ENCODE results near the gene COL18A1. TPM values are rescaled to one million over a fixed set of nuclear protein-coding genes. Genes with fewer than 3 reads are reported as not detected.

Gene COL18A1
- polyA plus RNA-seq, 6 donors from 2014 or later = 0.13 to 0.49 (median 0.21) TPM

DNA sequence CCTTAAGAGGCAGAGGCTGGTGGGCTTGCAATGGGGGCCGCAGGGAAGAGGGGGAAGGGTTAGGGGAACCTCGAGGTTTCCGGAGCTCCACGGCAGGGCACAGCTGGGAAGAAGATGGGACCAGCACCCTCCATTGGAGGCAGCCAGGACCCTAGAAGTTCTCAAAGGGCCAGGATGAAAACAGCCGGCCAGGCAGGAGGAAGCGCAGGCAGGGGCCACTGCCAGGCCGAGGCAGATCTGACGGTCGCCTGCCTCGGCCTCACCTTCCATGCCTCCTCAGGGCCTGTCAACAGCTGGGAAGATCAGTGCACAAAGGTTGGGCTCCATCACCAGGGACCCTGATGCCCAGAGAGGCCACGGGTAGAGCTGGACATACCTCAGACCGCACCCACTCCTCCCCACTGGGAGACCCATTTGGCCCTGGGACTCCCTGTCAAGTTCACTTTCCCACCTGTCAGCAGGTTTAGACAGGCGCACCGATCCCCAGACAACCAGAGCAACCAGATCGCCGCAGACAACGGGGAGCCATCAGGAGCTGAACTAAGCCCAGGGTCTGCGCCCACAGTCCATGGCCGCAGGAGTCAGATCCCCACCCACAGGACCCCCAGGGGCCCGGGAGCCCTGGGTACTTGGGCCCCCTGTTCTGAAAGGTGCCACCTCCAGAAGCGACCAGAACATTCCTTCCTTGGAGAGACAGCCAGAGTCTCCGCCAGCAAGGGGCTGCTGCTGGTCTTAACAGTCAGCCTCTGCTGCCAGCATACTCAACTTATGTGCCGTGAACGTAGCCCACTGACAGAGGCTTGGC lies 135.0 kb downstream of the COL18A1 start:
- no peaks in the 10 kb centered on the region for H3K27me3 Mint-ChIP-seq
- ATAC-seq (ENCODE audit: low read depth in 2 of 2) = no peak
- H3K27ac Mint-ChIP-seq = peak overlapping the region in 1 of 6 donors; percentile 80
- H3K9me3 Mint-ChIP-seq = no peaks in the 10 kb centered on the region
- H3K4me3 Mint-ChIP-seq = peak overlapping the region; percentile 5 to 86 (median 80)
- H3K36me3 Mint-ChIP-seq = no peaks in the 10 kb centered on the region
- H3K4me1 Mint-ChIP-seq = peaks cover 4 to 26% (median 7%) of the 10 kb centered on the region in 3 donors
- no peak for DNase-seq

DNA sequence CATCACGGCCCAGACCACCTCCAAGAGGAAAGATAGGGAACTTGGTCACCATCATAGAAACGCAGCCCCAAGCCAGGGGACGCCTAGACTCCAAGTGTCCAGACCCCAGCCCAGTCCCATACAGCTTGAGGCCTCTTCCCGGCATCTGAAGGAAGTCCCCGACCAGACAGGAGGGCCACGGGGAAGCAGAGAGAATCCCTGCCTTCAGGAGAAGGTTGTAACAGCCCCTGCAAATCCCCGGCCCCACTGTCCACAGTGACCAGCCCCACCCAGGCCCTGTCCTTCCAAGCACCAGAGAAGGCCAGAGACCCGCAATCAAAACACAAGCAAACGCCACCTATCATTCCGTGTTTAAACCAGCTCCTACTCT lies 135.6 kb downstream of the COL18A1 start:
- Mint-ChIP-seq H3K4me3 (peak overlapping the region; percentile 77 to 88 (median 82)), H3K9me3 (no peaks in the 10 kb centered on the region), H3K27ac (peak overlapping the region in 1 of 6 donors; percentile 80), H3K4me1 (peaks cover 0 to 26% (median 9%) of the 10 kb centered on the region in 3 donors), H3K36me3 (no peaks in the 10 kb centered on the region), H3K27me3 (no peaks in the 10 kb centered on the region)
- DNase-seq (no peak), ATAC-seq (ENCODE audit: low read depth in 2 of 2) (no peak)

DNA sequence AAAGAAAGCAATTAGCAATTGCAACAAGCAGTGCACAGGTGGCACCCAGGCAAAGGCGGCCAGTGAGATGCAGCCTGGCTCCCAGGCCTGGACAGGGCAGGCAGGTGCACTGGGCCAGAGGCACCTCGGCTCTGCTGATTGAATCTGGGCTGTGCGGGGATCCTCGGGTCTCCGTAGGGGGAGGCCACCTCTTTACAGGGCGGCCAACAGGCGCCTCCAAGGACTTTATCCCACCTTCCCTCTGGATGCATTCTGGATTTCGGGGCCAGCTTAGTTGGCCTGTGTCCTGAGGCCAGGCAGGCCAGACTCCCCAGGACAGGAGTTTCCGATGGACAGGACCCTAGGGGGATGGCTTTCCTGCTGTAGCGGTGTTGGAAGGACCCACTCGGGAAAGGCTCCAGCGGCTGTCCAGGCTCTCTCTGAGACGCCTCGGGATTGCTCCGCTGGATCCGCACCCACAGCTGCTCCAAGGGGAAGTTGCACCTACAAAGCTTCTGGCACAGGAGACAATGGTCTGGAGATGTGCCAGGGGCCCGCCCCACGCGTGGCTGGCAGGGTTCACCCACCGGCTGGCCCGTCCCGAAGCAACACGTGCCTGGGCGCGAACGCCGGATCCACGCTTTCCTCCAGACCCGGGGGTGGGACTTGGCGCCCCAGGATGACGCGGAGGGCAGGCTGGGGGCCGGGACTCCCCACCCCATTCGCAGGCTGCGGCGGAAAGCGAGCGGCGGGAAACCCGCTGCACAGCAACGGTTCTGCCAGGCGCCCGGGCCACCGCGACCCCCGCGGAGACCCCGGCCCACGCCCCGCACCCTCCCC lies 136.5 kb downstream of the COL18A1 start:
- ATAC-seq (ENCODE audit: low read depth in 2 of 2) (peak; percentile 66 to 67), DNase-seq (peak; percentile 46)
- Mint-ChIP-seq H3K36me3 (no peaks in the 10 kb centered on the region), H3K4me3 (peak overlapping the region; percentile 77 to 88 (median 82)), H3K9me3 (no peaks in the 10 kb centered on the region), H3K4me1 (peaks cover 0 to 26% (median 9%) of the 10 kb centered on the region in 3 donors), H3K27me3 (no peaks in the 10 kb centered on the region), H3K27ac (peak overlapping the region in 5 of 6 donors; percentile 8 to 88 (median 66))

DNA sequence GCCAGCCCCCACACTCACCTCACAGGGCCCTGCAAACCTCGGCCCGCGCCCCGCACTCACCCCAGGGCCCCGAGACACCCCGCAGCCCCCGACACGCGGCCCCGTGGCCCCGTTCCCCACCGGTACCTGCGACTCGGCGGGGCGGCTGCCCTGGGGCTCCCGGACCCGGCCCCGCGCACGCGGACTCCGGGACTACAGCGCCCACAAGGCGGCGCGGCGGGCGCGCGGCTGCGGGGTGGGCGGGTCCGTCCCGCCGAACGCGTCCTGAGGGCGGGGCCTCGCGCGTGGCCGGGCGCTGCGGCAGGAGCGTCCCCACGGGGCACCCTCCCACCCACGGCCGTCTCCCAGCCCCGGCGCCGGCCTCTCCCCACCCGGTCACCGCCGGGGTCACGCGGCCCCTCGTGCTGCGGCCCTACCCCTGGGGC lies 137.3 kb downstream of the COL18A1 start, which contains the start of gene SLC19A1:
SLC19A1 (minus strand) TSS at position 199 of the 425 bp plus-strand sequence. CDS start 4,481 bp downstream, outside the sequence.
- ATAC-seq (ENCODE audit: low read depth in 2 of 2) (peak; percentile 89 to 91), DNase-seq (peak; percentile 69)
- Mint-ChIP-seq H3K9me3 (no peaks in the 10 kb centered on the region), H3K36me3 (no peaks in the 10 kb centered on the region), H3K4me3 (peak within 1 kb of the TSS; percentile 67 to 88 (median 80)), H3K4me1 (peaks cover 0 to 26% (median 9%) of the 10 kb centered on the region in 3 donors), H3K27ac (peak within 1 kb of the TSS in 4 of 6 donors; percentile 8 to 38 (median 20)), H3K27me3 (no peaks in the 10 kb centered on the region)

DNA sequence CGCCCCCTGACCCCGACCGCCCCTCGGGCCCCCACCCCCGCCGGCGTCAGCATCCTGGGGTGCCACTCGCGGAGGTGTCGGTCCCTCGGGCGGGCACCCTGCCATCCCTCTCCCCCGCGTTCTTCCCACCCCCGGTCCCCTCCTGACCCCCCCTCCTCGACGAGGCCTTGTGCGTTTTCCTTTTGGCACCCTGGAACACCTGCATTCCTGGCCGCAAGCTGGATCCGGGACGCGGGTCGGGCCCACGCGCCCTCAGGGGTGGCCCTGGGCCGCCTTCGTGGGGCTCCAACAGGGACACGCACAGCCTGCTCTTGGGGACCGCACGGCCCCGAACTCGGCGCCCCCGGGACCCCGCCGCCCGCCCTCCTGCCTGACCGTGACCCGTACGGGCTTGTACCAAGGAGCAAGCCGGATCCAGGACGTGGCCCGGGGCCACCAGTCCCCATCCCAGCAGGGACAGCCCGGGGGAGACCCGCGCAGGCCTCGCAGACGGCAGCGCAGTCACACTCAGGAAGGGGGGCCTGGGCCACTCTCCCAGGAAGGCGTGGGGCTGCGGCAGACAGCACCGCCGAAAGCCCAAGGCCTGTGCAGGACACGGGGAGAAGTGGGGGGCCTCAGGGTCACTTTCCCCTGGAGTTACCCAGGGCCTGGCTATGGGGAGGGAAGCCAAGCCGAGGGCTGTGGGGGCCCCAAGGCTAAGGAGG lies 137.9 kb downstream of the COL18A1 start:
- DNase-seq (no peak), ATAC-seq (ENCODE audit: low read depth in 2 of 2) (no peak)
- peaks cover 0 to 26% (median 10%) of the 10 kb centered on the region in 3 donors for H3K4me1 Mint-ChIP-seq
- H3K27me3 Mint-ChIP-seq = no peaks in the 10 kb centered on the region
- H3K27ac Mint-ChIP-seq = peak overlapping the region in 2 of 6 donors; percentile 15 to 38
- H3K9me3 Mint-ChIP-seq = no peaks in the 10 kb centered on the region
- peak overlapping the region in 6 of 8 donors; percentile 60 to 83 (median 68) for H3K4me3 Mint-ChIP-seq
- no peaks in the 10 kb centered on the region for H3K36me3 Mint-ChIP-seq

DNA sequence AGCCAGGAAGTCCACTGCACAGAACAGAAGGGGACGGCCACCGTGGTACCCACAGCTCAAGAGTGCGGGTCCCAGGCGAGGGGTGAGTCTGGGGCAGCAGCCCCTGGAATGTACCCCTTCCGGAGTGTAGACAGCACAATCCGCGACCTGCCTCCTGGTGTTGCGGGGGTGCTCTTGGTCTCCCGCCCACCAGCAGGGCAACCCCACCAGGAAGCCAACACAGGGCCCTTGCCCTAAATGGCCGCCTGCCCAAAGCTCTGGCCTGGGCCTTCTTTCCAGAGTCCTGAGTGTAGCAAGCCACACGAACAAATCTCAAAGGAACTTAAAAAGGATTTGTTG lies 138.4 kb downstream of the COL18A1 start:
- no peak for DNase-seq
- H3K9me3 Mint-ChIP-seq = no peaks in the 10 kb centered on the region
- H3K4me3 Mint-ChIP-seq = peak overlapping the region; percentile 60 to 83 (median 69)
- peak overlapping the region in 3 of 6 donors; percentile 15 to 47 (median 38) for H3K27ac Mint-ChIP-seq
- H3K36me3 Mint-ChIP-seq = no peaks in the 10 kb centered on the region
- no peaks in the 10 kb centered on the region for H3K27me3 Mint-ChIP-seq
- no peak for ATAC-seq (ENCODE audit: low read depth in 2 of 2)
- peaks cover 0 to 26% (median 13%) of the 10 kb centered on the region in 3 donors for H3K4me1 Mint-ChIP-seq

DNA sequence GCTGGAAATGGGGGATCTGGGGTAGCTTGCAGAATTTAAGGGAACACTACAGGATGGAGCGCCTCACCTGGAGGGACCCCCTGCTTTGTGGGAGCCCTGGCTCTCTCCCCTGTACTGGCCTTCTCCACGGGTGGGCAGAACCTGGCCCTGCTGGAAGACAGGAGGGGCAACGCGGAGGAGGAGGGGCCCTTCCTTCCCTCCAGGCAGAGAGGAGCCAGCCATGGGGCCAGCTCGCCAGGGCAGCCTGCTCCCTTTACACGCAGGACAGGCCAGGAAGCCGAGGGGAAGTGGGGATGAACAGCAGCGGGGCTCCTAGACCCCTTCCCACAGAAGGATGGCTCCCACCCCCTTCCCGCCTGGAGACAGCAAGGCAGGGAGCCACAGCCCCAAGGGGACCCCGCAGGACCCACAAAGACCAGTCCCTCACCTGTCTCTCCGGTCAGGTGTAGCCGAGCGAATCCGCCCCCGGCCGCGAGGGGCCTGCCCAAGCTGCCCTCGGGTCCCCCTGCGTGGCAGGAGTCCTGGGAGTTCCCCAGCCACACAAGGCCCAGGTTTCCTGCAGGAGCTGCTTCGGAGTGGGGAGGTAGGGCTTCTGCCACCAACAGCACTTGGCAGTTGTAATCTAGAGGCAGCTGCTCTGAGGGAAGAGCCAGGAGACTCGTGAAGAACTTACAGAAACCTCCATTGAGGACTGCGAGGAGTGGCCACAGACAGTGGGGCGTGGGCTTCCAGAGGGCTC lies 138.9 kb downstream of the COL18A1 start:
- Mint-ChIP-seq H3K4me3 (peak overlapping the region; percentile 60 to 83 (median 69)), H3K27ac (no peak overlapping the region), H3K9me3 (no peaks in the 10 kb centered on the region), H3K36me3 (no peaks in the 10 kb centered on the region), H3K27me3 (no peaks in the 10 kb centered on the region), H3K4me1 (peaks cover under 1 to 27% (median 13%) of the 10 kb centered on the region in 3 donors)
- DNase-seq = no peak
- no peak for ATAC-seq (ENCODE audit: low read depth in 2 of 2)

DNA sequence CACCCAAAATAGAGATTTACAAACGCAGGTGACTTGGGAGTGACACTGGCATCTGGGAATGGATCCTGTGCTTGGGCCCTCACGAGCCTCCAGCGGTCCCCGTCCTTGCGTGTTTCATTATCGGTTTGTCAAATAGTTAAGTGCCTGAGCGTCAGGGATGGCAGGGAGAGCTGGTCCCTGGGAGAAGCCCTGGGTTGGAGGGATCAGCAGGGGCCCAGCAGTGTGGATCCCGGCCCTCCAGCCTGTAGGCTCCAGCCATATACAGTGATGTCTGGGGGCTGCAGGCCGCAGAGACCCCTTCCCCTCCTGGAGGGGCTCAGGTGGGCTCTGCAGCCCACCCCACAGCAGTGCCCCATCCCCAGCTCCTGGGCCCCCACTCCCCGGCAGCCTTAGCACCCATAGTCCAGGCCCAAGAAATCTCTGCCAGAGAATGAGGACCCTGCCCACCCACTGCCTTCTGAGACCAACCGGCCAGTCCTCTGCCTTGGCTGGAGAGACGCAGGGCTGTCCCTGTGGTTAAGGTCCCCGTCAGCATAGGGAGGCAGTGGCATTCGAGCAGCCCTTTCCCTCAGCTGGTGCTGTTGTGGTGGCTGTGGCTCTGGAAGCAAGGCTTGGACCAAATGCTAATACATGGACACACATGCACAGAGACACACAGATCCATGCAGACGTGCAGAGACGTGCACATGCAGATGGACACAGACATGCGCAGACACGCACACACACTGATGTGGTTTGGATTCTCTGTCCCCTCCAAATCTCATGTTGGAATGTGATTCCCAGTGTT lies 139.7 kb downstream of the COL18A1 start:
- ATAC-seq (ENCODE audit: low read depth in 2 of 2) (no peak), DNase-seq (no peak)
- Mint-ChIP-seq H3K36me3 (no peaks in the 10 kb centered on the region), H3K4me3 (peak overlapping the region in 2 of 8 donors; percentile 22 to 44), H3K27ac (no peak overlapping the region), H3K9me3 (no peaks in the 10 kb centered on the region), H3K4me1 (peaks cover 6 to 31% (median 18%) of the 10 kb centered on the region in 3 donors), H3K27me3 (no peaks in the 10 kb centered on the region)

DNA sequence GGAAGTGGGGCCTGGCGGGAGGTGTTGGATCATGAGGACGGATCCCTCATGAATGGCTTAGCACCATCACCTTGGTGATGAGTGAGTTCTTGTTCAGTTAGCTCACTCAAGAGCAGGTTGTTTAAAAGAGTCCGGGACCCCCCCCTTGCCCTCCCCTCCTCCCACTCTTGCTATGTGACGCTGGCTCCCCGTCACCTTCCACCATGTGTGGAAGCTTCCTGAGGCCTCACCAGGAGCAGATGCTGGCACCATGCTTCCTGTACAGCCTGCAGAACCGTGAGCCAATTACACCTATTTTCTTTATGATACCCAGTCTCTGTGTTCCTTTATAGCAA lies 140.2 kb downstream of the COL18A1 start:
- no peak overlapping the region for H3K27ac Mint-ChIP-seq
- no peaks in the 10 kb centered on the region for H3K27me3 Mint-ChIP-seq
- H3K36me3 Mint-ChIP-seq = no peaks in the 10 kb centered on the region
- peak overlapping the region in 3 of 8 donors; percentile 39 to 43 (median 41) for H3K4me3 Mint-ChIP-seq
- no peak for DNase-seq
- H3K9me3 Mint-ChIP-seq = no peaks in the 10 kb centered on the region
- H3K4me1 Mint-ChIP-seq = peaks cover 10 to 31% (median 21%) of the 10 kb centered on the region in 3 donors
- no peak for ATAC-seq (ENCODE audit: low read depth in 2 of 2)

DNA sequence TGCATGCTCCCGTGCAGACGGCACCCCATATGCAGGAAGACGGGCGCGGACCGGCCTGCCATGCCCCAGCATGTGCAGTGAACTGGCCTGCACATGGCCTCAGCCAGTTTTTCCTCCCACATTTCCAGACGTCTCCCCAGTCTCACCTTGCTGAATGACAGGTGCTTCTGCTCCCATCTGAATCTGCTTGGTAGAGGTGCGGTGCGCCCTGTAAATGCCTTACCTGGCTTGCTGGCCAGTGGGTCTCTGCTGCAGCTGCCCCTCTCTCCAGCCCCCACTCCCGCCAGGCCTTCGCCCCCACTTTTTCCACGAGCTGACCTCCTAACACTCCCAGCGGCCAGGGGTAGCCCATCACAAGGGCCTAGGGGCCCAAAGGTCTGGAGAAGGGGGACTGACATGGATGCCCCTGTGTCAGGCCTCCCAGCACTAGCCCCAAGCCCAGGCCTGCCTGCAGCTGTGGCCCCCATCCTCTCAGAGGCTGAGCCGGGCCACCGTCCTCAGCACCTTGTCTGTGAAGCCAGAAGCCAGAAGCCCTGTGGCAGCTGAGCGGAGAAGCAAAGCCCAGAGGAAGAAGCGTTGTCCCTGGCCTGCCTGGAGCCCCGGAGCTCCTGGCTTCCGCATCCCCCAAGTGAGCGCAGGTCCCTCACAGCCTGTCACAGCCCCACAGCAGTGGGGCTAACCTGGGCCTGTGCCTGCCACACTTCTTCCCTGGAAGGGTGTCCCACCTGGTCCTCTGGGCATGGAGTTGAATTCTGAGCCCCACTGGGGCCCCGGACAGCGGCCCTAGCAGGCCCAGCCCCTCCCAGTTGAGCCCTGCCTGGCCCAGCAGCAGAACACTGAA lies 140.9 kb downstream of the COL18A1 start:
- no peak for ATAC-seq (ENCODE audit: low read depth in 2 of 2)
- peak overlapping the region in 1 of 8 donors; percentile 58 for H3K4me3 Mint-ChIP-seq
- H3K27ac Mint-ChIP-seq = no peak overlapping the region
- DNase-seq = no peak
- H3K27me3 Mint-ChIP-seq = no peaks in the 10 kb centered on the region
- H3K36me3 Mint-ChIP-seq = no peaks in the 10 kb centered on the region
- no peaks in the 10 kb centered on the region for H3K9me3 Mint-ChIP-seq
- peaks cover 17 to 37% (median 23%) of the 10 kb centered on the region in 3 donors for H3K4me1 Mint-ChIP-seq
